Activated CD8-positive, alpha-beta T cell treated with anti-CD3 and anti-CD28 coated beads for 36 hours (primary cell): ENCODE measurements around the gene COL15A1. TPM values are rescaled to one million over a fixed set of nuclear protein-coding genes. Genes with fewer than 3 reads are reported as not detected.

ENCODE experiments used
- ATAC-seq: fragments of 200-7000 bp; cut with Tn5 transposase; one replicate; pipeline ENCODE4 v1.10.0; 2021; ENCODE audit warnings: mild to moderate bottlenecking, moderate library complexity
- CTCF ChIA-PET: fragments of 350-600 bp; sonication (Branson Sonifier 250); formaldehyde crosslinking; loops from one replicate; lab custom pipeline; 2021; ENCODE audit warnings: antibody characterized with exemption; lab: Charles Lee
- POLR2A ChIA-PET: fragments of 350-600 bp; sonication (Branson Sonifier 250); formaldehyde crosslinking; loops from one replicate; lab custom pipeline; 2021; ENCODE audit warnings: antibody characterized with exemption; lab: Charles Lee
- DNase-seq: peaks from one replicate; pipeline ENCODE4 v3.0.0-alpha.2; 2020
- H3K27ac Mint-ChIP-seq: one replicate; pipeline ENCODE4 v1.8.0; 2021; ENCODE audit warnings: mild to moderate bottlenecking, mixed read lengths
- H3K27me3 Mint-ChIP-seq: one replicate; pipeline ENCODE4 v1.8.0; 2021; ENCODE audit warnings: mixed read lengths
- H3K36me3 Mint-ChIP-seq: one replicate; pipeline ENCODE4 v1.8.0; 2021; ENCODE audit warnings: low read depth, mixed read lengths
- H3K4me1 Mint-ChIP-seq: one replicate; pipeline ENCODE4 v1.8.0; 2021; ENCODE audit warnings: low read depth, mixed read lengths
- H3K4me3 Mint-ChIP-seq: one replicate; pipeline ENCODE4 v1.8.0; 2021; ENCODE audit warnings: mild to moderate bottlenecking, moderate library complexity, mixed read lengths
- H3K9me3 Mint-ChIP-seq: one replicate; pipeline ENCODE4 v1.8.0; 2021; ENCODE audit warnings: mixed read lengths
- intact Hi-C: fragments of 100-400 bp; cut with micrococcal nuclease; formaldehyde crosslinking; loops from one replicate; pipeline ENCODE4 v1.10.0; 2022
- total RNA-seq, 2 experiments: library from RNA; stranded (reverse); gene quantifications; one replicate each; pipeline ENCODE4 v1.2.3, GENCODE V29; 2021
- TF ChIP-seq, protein P1 (sequence below): fragments of 200-600 bp; IDR thresholded peaks from one replicate; pipeline ENCODE4 v1.8.0; 2022; ENCODE audit warnings: antibody characterized with exemption, mild to moderate bottlenecking

The COL15A1 gene
- total RNA-seq, 2 experiments from 2014 or later = 0.07 TPM; not detected in 1

DNA sequence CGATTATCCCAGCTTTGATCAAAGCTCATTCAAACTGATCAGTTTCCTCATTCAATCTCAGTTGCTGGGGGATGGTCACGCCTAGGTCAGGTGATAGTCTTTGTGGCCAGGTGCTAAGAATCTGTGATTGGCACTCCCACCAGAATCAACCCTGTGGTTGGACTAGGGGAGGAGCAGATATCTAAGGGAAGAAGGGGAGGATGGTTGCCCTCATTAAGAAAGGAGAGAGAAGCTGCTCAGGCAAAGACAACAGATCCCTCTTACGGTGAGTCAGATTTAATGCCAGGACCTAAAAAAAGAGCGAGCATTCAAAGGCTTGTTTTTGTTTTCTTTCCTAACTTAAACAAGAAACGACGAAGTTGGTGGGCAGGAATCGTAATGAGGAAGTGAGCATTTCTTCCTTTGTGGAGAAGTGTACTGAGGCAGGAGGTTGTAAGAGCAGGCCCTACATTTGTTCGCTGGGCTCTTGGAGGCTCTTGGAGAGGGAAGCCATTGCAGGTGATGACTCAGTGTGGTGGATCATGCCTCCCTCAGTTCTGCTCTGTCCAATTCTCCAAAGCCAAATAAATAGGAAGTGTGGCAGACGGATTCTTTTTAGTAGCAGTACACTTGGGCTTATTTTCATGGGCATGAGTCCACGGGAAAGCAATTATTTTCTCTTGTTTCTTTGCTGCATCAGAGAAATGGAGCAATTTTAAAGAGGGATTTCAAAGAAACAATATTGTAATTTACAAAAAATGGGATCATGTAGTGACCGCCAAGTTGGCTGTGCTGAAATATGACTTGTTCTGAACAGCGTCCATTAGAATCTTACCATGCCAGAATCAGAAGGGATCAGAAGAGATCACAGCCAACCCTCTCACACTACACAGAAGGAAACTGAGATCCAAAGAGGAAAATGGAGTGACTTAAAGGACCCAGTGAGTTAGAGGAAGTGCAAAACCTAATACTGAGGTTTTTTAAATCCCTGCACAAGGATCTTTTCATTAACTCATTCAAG, 142.5 kb downstream of the COL15A1 start:
- ChIA-PET CTCF (interaction anchor here (1.4 to 1.5 kb wide), 2 partner anchors 55 to 87 kb away, joined by 3 to 4 read pairs; no protein-coding TSS in a partner anchor), POLR2A (interaction anchor here (1.0 to 1.2 kb wide), 2 partner anchors 18 to 73 kb away, joined by 3 read pairs; no protein-coding TSS in a partner anchor)
- ATAC-seq (no peak), DNase-seq (no peak)
- Mint-ChIP-seq H3K9me3 (peaks cover 2% of the 10 kb centered on the region), H3K4me1 (peaks cover 14% of the 10 kb centered on the region), H3K4me3 (no peak overlapping the region), H3K27me3 (no peaks in the 10 kb centered on the region), H3K36me3 (no peaks in the 10 kb centered on the region), H3K27ac (no peak overlapping the region)
- TF ChIP-seq, protein P1, sequence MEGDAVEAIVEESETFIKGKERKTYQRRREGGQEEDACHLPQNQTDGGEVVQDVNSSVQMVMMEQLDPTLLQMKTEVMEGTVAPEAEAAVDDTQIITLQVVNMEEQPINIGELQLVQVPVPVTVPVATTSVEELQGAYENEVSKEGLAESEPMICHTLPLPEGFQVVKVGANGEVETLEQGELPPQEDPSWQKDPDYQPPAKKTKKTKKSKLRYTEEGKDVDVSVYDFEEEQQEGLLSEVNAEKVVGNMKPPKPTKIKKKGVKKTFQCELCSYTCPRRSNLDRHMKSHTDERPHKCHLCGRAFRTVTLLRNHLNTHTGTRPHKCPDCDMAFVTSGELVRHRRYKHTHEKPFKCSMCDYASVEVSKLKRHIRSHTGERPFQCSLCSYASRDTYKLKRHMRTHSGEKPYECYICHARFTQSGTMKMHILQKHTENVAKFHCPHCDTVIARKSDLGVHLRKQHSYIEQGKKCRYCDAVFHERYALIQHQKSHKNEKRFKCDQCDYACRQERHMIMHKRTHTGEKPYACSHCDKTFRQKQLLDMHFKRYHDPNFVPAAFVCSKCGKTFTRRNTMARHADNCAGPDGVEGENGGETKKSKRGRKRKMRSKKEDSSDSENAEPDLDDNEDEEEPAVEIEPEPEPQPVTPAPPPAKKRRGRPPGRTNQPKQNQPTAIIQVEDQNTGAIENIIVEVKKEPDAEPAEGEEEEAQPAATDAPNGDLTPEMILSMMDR = no peak
- intact Hi-C loops = no loop called here

DNA sequence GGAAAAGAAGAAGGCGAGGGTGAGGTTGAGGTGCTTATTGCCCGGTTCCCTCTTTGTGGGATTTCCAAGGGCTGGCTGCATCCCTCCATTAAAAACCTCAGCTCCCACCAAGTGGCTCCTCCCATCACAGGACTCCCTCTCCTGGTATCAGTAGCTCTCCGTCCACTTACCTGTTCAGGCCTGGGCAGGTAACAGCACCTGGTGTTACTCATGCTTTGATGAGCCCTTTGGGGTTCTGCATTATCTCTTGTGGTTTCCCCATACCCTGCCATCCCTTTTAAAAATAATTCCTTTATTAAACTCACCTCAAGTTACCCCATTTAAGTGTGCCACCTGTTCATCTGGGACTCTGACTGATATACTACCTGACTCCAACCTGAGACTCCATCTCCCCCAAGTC, 143.8 kb downstream of the COL15A1 start:
- H3K9me3 Mint-ChIP-seq = peaks cover 2% of the 10 kb centered on the region
- POLR2A ChIA-PET = no interaction called here
- TF ChIP-seq, protein P1 = no peak
- peaks cover 23% of the 10 kb centered on the region for H3K4me1 Mint-ChIP-seq
- no peak overlapping the region for H3K4me3 Mint-ChIP-seq
- H3K36me3 Mint-ChIP-seq = no peaks in the 10 kb centered on the region
- CTCF ChIA-PET = no interaction called here
- H3K27me3 Mint-ChIP-seq = no peaks in the 10 kb centered on the region
- intact Hi-C loops = no loop called here
- DNase-seq = no peak
- no peak for ATAC-seq
- no peak overlapping the region for H3K27ac Mint-ChIP-seq

DNA sequence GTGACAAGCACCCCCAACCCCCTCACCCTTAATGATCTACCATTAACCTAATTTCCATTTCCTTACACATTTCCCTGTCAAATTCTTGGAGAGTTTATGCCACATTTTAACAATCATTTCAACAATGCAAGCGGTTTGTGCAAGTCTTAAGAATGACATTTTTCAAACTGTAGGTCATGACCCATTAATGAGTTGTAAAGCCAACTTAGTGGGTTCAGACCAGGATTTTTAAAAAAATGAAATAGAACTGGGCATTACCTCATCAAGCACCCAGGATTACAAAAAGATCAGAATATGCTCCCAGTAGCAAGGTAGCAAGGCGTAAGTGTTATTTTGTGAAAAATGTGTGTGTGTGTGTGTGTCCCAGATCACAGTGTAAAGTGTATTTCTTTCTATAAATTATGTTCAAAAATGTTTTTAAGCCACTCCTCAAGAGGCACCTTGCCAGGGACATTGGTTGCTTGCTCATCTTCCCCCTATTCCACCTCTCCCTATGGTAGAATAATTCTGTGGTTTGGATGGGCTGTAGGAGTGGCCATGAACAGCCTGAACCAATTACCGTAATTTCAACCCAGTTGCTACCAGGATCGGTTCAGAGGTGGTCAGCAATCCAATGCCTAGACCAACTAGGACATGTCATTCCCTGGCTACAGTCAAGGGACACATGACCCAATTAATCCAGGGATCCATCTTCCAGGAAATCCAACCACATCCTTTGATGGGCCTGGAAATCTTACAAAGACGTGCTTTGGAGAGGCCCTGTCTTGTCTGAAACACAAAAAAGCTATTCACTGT, 146.8 kb downstream of the COL15A1 start:
- H3K27ac Mint-ChIP-seq = no peak overlapping the region
- CTCF ChIA-PET = no interaction called here
- TF ChIP-seq, protein P1 = no peak
- peaks cover 2% of the 10 kb centered on the region for H3K9me3 Mint-ChIP-seq
- H3K4me3 Mint-ChIP-seq = no peak overlapping the region
- POLR2A ChIA-PET = interaction anchor here (1.1 kb wide), 1 partner anchor 14 kb away, joined by 4 read pairs; the partner anchor contains the start of gene TGFBR1
- no peaks in the 10 kb centered on the region for H3K27me3 Mint-ChIP-seq
- no peaks in the 10 kb centered on the region for H3K36me3 Mint-ChIP-seq
- DNase-seq = no peak
- H3K4me1 Mint-ChIP-seq = peaks cover 42% of the 10 kb centered on the region
- no peak for ATAC-seq
- intact Hi-C loops = no loop called here

DNA sequence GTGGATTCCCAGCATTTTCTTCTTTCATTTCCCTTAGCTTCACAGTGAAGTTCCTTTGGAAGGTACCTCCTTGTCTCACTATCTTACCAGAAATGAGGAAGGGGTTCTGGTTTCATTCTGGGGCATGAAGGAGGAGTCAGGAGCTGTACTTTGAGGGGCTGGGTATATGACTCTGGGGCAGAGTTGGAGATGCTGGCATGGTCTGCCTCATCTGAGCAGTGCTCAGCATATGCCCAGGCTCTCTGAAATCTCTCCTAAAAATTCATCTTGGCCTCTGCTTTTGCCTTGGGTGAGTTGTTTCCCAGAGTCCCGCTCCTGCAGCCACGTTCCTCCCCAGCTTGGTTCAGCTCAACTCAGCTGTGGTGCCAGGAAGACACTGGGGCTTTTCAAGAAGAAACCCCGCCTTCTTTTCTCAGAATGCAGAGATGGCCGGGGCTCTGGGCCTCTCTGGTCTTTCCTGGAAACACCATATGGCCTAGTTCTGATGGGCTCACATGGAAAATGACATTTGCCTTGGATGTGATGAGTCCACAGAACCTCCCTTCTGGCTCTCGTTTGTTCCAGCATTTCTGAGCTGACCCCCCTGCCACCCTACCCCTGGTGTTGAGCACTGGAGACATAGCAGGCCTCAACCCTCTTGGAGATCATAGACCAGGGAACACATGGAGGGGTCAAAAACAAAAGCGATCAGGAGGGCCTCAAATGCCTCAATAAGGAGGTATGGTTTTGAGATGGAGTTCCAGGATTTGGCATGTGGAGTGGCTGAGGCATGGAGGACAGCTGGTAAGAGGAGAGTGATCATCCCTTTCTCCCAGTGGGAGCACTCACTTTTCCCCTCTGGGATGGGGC, 149.2 kb downstream of the COL15A1 start:
- ATAC-seq (peak; percentile 81), DNase-seq (peak; percentile 82)
- Mint-ChIP-seq H3K4me3 (peak overlapping the region; percentile 45), H3K4me1 (peaks cover 31% of the 10 kb centered on the region), H3K27me3 (no peaks in the 10 kb centered on the region), H3K9me3 (peaks cover 2% of the 10 kb centered on the region), H3K36me3 (no peaks in the 10 kb centered on the region), H3K27ac (peak overlapping the region; percentile 95)
- POLR2A ChIA-PET = interaction anchor here (0.8 to 3.6 kb wide), 6 partner anchors 8 to 37 kb away, joined by 3 to 20 read pairs (median 5); partner anchors contain the start of gene TGFBR1
- TF ChIP-seq, protein P1 = no peak
- intact Hi-C loops = no loop called here
- CTCF ChIA-PET = interaction anchor here (0.8 to 3.0 kb wide), 10 partner anchors 10 to 95 kb away, joined by 3 to 9 read pairs (median 4); no protein-coding TSS in a partner anchor
